Activated CD4-positive, alpha-beta T cell treated with anti-CD3 and anti-CD28 coated beads for 48 hours (primary cell): ENCODE results near the gene SPATA31A3.
"Not testable (repeated sequence)": the region's sequence is repeated elsewhere in the genome, so short reads cannot be mapped to it uniquely, and the experiment has no call there.

Source experiments
- DNase-seq: peaks from one replicate; pipeline ENCODE4 v3.0.0-alpha.2; 2020

The SPATA31A3 gene

GRCh38 chr9:66992450-66992849 is at the start of gene SPATA31A3:
SPATA31A3 (minus strand) TSS chr9:66992550; CDS start chr9:66992521, 29 bp downstream.
- DNase-seq = not testable (repeated sequence)

GRCh38 chr9:66952576-66952975 is 39.8 kb downstream of the SPATA31A3 start:
- DNase-seq = not testable (repeated sequence)

GRCh38 chr9:66942400-66943155 is 49.8 kb downstream of the SPATA31A3 start:
- not testable (repeated sequence) for DNase-seq

- DNase-seq = not testable (repeated sequence)
Measured at GRCh38 chr9:66939878-66940830, 52.2 kb downstream of the SPATA31A3 start.

- not testable (repeated sequence) for DNase-seq
Measured at GRCh38 chr9:66938322-66938721, 54.0 kb downstream of the SPATA31A3 start.

- not testable (repeated sequence) for DNase-seq
Measured at GRCh38 chr9:66937662-66938061, 54.7 kb downstream of the SPATA31A3 start.
